Endodermal cell (in vitro differentiated cells): ENCODE results near the gene GOLGA6L7. TPM values are rescaled to one million over a fixed set of nuclear protein-coding genes. Genes with fewer than 3 reads are reported as not detected.

ENCODE experiments used
- DNase-seq: peaks from one replicate; pipeline ENCODE4 v3.0.0-alpha.2; 2017
- H3K27ac ChIP-seq: 2 replicates; pipeline ENCODE4 v1.5.1; 2013; ENCODE audit warnings: mild to moderate bottlenecking, low read depth, low read length, moderate library complexity
- H3K27me3 ChIP-seq: 2 replicates; pipeline ENCODE4 v1.6.1; 2013; ENCODE audit warnings: mild to moderate bottlenecking, low read length, moderate library complexity; ENCODE audit not compliant: insufficient read depth, control insufficient read depth, poor library complexity, severe bottlenecking
- H3K36me3 ChIP-seq: 2 replicates; pipeline ENCODE4 v1.7.0; 2013; ENCODE audit warnings: mild to moderate bottlenecking, low read length, moderate library complexity; ENCODE audit not compliant: control insufficient read depth, insufficient read depth
- H3K4me1 ChIP-seq: one replicate; pipeline ENCODE4 v1.7.0; 2013; ENCODE audit warnings: low read length; ENCODE audit not compliant: control insufficient read depth, insufficient read depth
- H3K4me3 ChIP-seq: 2 replicates; pipeline ENCODE4 v1.5.1; 2013; ENCODE audit warnings: mild to moderate bottlenecking, low read length, moderate library complexity
- H3K9ac ChIP-seq: 2 replicates; pipeline ENCODE4 v1.6.1; 2013; ENCODE audit warnings: mild to moderate bottlenecking, low read length, moderate library complexity; ENCODE audit not compliant: poor library complexity, severe bottlenecking; ENCODE audit errors: extremely low read depth
- H3K9me3 ChIP-seq: 2 replicates; pipeline ENCODE4 v1.6.1; 2013; ENCODE audit warnings: mild to moderate bottlenecking, low read length, moderate library complexity; ENCODE audit not compliant: control insufficient read depth
- H3K27ac Mint-ChIP-seq: 2 replicates; pipeline ENCODE4 v1.8.0; 2020; ENCODE audit warnings: mixed read lengths
- H3K27me3 Mint-ChIP-seq: 2 replicates; pipeline ENCODE4 v1.8.0; 2021; ENCODE audit warnings: mild to moderate bottlenecking, mixed read lengths; ENCODE audit not compliant: insufficient read depth
- H3K36me3 Mint-ChIP-seq: 2 replicates; pipeline ENCODE4 v1.8.0; 2020; ENCODE audit warnings: low read depth, mixed read lengths
- H3K4me1 Mint-ChIP-seq: 2 replicates; pipeline ENCODE4 v1.8.0; 2020; ENCODE audit warnings: mixed read lengths
- H3K4me3 Mint-ChIP-seq: 2 replicates; pipeline ENCODE4 v1.8.0; 2020; ENCODE audit warnings: mild to moderate bottlenecking, moderate library complexity, mixed read lengths
- H3K9me3 Mint-ChIP-seq: 2 replicates; pipeline ENCODE4 v1.8.0; 2020; ENCODE audit warnings: mild to moderate bottlenecking, mixed read lengths
- WGBS, 2 experiments: methylation state at CpG; one replicate each; pipeline versions ENCODE4 v1.1.5 to v1.1.7; 2013; ENCODE audit warnings: missing lambda C conversion rate in 2 of 2, mixed read lengths in 1 of 2; ENCODE audit not compliant: insufficient coverage in 1 of 2, insufficient read length in 1 of 2; 5-methylcytosine and 5-hydroxymethylcytosine counted together
- total RNA-seq, 2 donors: library from RNA; stranded (reverse); fragmentation: NEBNext Ultra II Directional in 1 of 2; extraction: Animal tissue kit (Norgen Biotek cat#: 25700) in 1 of 2; gene quantifications; 2 replicates in 1 of 2; 3 replicates in 1 of 2; pipeline ENCODE4 v1.2.1, GENCODE V29; 2021
- TF ChIP-seq, protein P1 (sequence below): fragments of 200-600 bp; sonication (generic); conservative IDR thresholded peaks from 2 replicates; pipeline ENCODE4 v1.5.0; 2021; ENCODE audit warnings: antibody characterized with exemption, mild to moderate bottlenecking

Gene GOLGA6L7
- total RNA-seq, 2 donors from 2014 or later: 0.15 TPM; not detected in 1

DNA sequence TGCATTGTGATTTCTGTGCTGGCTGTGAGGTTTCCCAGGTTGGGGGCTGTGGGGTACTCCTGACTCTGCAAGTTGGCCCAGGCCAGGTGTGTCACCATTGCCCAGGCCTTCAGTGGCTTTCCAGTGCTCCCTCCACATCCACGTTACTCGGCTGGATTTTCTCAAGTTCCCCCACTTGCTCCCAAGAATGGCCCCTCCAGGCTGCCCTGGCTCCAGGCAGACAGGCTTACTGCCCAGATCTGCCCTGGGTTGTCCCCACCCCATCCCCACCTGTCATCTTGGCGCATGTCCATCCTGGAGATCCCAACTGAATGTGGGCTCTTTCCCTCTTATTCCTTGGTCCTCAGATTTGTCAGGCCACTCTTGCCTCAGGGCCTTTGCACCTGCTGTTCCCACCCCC lies 40.9 kb upstream of the GOLGA6L7 start:
- H3K27me3 Mint-ChIP-seq: peaks cover 27% of the 10 kb centered on the region
- H3K9ac ChIP-seq: no peak overlapping the region
- no peak overlapping the region for H3K27ac Mint-ChIP-seq
- TF ChIP-seq, protein P1, sequence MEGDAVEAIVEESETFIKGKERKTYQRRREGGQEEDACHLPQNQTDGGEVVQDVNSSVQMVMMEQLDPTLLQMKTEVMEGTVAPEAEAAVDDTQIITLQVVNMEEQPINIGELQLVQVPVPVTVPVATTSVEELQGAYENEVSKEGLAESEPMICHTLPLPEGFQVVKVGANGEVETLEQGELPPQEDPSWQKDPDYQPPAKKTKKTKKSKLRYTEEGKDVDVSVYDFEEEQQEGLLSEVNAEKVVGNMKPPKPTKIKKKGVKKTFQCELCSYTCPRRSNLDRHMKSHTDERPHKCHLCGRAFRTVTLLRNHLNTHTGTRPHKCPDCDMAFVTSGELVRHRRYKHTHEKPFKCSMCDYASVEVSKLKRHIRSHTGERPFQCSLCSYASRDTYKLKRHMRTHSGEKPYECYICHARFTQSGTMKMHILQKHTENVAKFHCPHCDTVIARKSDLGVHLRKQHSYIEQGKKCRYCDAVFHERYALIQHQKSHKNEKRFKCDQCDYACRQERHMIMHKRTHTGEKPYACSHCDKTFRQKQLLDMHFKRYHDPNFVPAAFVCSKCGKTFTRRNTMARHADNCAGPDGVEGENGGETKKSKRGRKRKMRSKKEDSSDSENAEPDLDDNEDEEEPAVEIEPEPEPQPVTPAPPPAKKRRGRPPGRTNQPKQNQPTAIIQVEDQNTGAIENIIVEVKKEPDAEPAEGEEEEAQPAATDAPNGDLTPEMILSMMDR: no peak
- no peak overlapping the region for H3K27ac ChIP-seq
- H3K4me1 ChIP-seq: no peaks in the 10 kb centered on the region
- H3K9me3 Mint-ChIP-seq: no peaks in the 10 kb centered on the region
- H3K36me3 Mint-ChIP-seq: no peaks in the 10 kb centered on the region
- no peak overlapping the region for H3K4me3 ChIP-seq
- no peaks in the 10 kb centered on the region for H3K9me3 ChIP-seq
- DNase-seq: no peak
- WGBS, 2 experiments: 82 to 98% methylated on average over 3 of the region's 3 CpGs
- peaks cover 21% of the 10 kb centered on the region for H3K27me3 ChIP-seq
- H3K4me3 Mint-ChIP-seq: no peak overlapping the region
- H3K36me3 ChIP-seq: no peaks in the 10 kb centered on the region
- H3K4me1 Mint-ChIP-seq: peaks cover 19% of the 10 kb centered on the region

DNA sequence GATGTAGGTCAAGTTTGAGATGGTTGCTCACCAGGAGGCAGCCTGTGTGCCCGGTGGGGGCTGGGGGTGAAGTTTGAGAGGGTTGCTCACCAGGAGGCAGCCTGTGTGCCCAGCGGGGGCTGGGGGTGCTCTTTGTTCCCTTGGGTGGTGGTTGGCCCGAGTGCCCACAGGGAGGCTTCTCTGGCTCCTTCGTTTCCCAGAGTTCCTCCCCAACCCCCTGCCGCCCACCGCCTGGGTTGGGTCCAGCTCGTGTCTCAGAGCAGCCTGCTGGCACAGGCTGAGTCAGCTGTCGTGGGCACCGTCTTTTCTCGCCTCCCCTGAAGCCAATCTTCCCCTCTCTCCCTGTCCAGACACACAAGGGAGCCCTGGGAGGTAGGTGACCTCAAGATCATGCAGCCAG lies 40.5 kb upstream of the GOLGA6L7 start:
- WGBS, 2 experiments: 95% methylated on average over 7 to 10 of the region's 10 CpGs
- H3K36me3 Mint-ChIP-seq: no peaks in the 10 kb centered on the region
- Histone ChIP-seq H3K36me3 (no peaks in the 10 kb centered on the region), H3K27ac (no peak overlapping the region), H3K4me3 (no peak overlapping the region), H3K9me3 (no peaks in the 10 kb centered on the region), H3K27me3 (peaks cover 22% of the 10 kb centered on the region), H3K4me1 (no peaks in the 10 kb centered on the region), H3K9ac (no peak overlapping the region)
- peaks cover 30% of the 10 kb centered on the region for H3K27me3 Mint-ChIP-seq
- no peak overlapping the region for H3K27ac Mint-ChIP-seq
- H3K4me3 Mint-ChIP-seq: no peak overlapping the region
- peaks cover 19% of the 10 kb centered on the region for H3K4me1 Mint-ChIP-seq
- DNase-seq: no peak
- TF ChIP-seq, protein P1: no peak
- no peaks in the 10 kb centered on the region for H3K9me3 Mint-ChIP-seq

DNA sequence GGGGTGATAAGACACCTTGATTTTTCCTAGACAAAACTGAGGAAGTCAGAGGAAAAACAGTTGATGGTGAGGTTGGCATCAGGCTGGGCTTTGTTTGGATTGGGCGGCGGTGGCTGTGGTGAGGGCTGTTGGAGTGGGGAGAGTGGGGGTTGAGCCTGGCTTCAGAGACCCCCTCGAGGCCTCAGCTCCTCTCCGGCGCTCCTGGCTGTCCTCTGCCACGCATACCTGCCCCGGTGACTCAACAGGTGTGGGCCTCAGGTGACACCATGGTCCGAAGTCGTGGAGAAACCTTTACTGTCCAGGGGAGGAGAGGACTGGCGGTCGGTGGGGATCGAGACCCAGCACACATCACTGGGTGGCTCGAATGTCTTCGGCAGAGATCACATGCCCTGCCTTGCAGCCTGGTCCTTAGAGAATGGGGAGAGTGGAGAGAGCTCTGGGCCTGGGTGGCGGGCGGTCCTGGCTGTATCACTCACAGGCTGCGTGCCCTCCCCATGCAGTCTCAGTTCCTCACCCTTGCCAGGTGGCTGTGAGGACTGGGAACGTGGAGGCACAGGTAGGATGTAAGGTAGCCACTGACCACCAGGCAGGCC lies 40.0 kb upstream of the GOLGA6L7 start:
- Mint-ChIP-seq H3K36me3 (no peaks in the 10 kb centered on the region), H3K27ac (no peak overlapping the region), H3K4me3 (no peak overlapping the region), H3K4me1 (peaks cover 19% of the 10 kb centered on the region), H3K27me3 (peaks cover 30% of the 10 kb centered on the region), H3K9me3 (no peaks in the 10 kb centered on the region)
- Histone ChIP-seq H3K9me3 (no peaks in the 10 kb centered on the region), H3K4me3 (no peak overlapping the region), H3K4me1 (no peaks in the 10 kb centered on the region), H3K36me3 (no peaks in the 10 kb centered on the region), H3K27ac (no peak overlapping the region), H3K27me3 (peaks cover 22% of the 10 kb centered on the region), H3K9ac (no peak overlapping the region)
- 91 to 95% methylated on average over 9 to 18 of the region's 18 CpGs for WGBS, 2 experiments
- TF ChIP-seq, protein P1: no peak
- no peak for DNase-seq
